ENCODE results near the gene BTBD6.

Gene BTBD6

DNA sequence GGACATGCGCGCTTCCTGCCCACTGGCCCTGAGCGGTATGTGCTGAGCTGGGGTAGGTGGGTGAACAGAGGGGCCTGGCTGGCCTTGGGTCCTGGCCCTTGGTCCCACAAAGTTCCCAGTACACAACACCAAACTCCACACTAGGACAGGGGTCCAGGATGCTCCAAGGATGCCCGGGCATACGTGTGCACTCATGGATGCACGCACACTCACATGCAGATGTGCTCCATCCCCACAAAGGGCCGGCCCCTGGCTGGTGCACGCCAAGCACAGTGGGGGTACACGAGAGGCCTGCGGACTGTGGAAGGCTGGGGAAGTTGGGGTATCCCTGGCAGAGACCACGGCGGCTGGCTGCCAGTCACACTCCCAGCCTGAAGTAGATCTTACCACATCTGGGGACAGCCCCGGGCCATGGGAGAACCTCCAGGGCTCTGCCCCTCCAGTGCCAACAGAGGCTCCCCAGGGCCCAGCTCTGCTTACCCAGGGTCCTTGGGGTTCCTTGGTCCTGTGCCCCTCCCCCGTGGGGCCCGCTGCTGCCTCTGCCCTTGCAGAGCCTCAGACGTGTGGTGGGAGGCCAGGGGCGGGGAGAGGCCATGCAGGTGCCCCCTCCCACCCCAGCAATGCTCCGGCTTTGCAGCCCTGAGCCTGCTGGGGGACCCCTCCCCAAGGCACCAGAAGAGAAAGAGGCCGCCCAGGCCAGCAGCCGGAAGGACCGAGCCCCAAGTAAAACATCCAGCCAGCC, 43.2 kb upstream of the BTBD6 start:
- H3K4me1 Mint-ChIP-seq = peaks cover 5% of the 10 kb centered on the region
- no peak overlapping the region for H3K27ac Mint-ChIP-seq
- no peaks in the 10 kb centered on the region for H3K27me3 Mint-ChIP-seq (ENCODE audit: low read depth, poor library complexity)
- DNase-seq = no peak
- no peaks in the 10 kb centered on the region for H3K36me3 Mint-ChIP-seq (ENCODE audit: low read depth)
- TF ChIP-seq, protein P1, sequence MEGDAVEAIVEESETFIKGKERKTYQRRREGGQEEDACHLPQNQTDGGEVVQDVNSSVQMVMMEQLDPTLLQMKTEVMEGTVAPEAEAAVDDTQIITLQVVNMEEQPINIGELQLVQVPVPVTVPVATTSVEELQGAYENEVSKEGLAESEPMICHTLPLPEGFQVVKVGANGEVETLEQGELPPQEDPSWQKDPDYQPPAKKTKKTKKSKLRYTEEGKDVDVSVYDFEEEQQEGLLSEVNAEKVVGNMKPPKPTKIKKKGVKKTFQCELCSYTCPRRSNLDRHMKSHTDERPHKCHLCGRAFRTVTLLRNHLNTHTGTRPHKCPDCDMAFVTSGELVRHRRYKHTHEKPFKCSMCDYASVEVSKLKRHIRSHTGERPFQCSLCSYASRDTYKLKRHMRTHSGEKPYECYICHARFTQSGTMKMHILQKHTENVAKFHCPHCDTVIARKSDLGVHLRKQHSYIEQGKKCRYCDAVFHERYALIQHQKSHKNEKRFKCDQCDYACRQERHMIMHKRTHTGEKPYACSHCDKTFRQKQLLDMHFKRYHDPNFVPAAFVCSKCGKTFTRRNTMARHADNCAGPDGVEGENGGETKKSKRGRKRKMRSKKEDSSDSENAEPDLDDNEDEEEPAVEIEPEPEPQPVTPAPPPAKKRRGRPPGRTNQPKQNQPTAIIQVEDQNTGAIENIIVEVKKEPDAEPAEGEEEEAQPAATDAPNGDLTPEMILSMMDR (IDR thresholded peaks at IDR 0.05) = no peak
- H3K4me3 Mint-ChIP-seq = no peak overlapping the region
- H3K9me3 Mint-ChIP-seq = no peaks in the 10 kb centered on the region

GRCh38 chr14:105205673-105206208, 42.6 kb upstream of the BTBD6 start:
- no peak for DNase-seq
- no peaks in the 10 kb centered on the region for H3K36me3 Mint-ChIP-seq (ENCODE audit: low read depth)
- no peaks in the 10 kb centered on the region for H3K27me3 Mint-ChIP-seq (ENCODE audit: low read depth, poor library complexity)
- H3K4me3 Mint-ChIP-seq = no peak overlapping the region
- H3K4me1 Mint-ChIP-seq = peaks cover 5% of the 10 kb centered on the region
- no peaks in the 10 kb centered on the region for H3K9me3 Mint-ChIP-seq
- no peak overlapping the region for H3K27ac Mint-ChIP-seq
- TF ChIP-seq, protein P1 (IDR thresholded peaks at IDR 0.05) = no peak

GRCh38 chr14:105206873-105207272, 41.5 kb upstream of the BTBD6 start:
- DNase-seq = no peak
- Mint-ChIP-seq H3K27me3 (ENCODE audit: low read depth, poor library complexity) (no peaks in the 10 kb centered on the region), H3K4me3 (no peak overlapping the region), H3K36me3 (ENCODE audit: low read depth) (no peaks in the 10 kb centered on the region), H3K9me3 (no peaks in the 10 kb centered on the region), H3K4me1 (peaks cover 2% of the 10 kb centered on the region), H3K27ac (no peak overlapping the region)
- TF ChIP-seq, protein P1 (IDR thresholded peaks at IDR 0.05) = no peak

DNA sequence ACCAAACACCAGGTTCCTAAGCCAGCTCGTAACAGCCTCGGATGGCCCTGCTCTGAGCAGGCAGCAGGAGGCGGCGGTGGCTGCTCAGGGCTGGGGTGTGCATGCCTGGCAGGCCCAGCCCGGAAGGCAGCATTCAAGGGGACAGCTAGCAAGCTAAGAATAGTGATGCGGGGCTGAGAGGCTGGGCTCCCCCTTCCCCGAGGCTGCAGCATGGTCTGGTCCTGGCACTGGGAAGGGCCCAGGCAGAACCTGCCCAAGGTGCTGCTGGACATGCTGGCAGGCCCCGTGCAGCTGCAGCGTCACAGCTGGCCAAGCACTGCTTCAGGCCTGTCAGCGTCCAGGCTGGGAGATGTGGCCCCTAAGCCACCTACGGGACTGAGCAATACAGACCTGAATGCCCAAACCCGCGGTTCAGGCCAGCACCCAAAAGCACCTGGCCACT, 40.9 kb upstream of the BTBD6 start:
- TF ChIP-seq, protein P1 (IDR thresholded peaks at IDR 0.05) = no peak
- no peak for DNase-seq
- Mint-ChIP-seq H3K36me3 (ENCODE audit: low read depth) (no peaks in the 10 kb centered on the region), H3K27me3 (ENCODE audit: low read depth, poor library complexity) (no peaks in the 10 kb centered on the region), H3K9me3 (no peaks in the 10 kb centered on the region), H3K27ac (no peak overlapping the region), H3K4me3 (no peak overlapping the region), H3K4me1 (no peaks in the 10 kb centered on the region)

DNA sequence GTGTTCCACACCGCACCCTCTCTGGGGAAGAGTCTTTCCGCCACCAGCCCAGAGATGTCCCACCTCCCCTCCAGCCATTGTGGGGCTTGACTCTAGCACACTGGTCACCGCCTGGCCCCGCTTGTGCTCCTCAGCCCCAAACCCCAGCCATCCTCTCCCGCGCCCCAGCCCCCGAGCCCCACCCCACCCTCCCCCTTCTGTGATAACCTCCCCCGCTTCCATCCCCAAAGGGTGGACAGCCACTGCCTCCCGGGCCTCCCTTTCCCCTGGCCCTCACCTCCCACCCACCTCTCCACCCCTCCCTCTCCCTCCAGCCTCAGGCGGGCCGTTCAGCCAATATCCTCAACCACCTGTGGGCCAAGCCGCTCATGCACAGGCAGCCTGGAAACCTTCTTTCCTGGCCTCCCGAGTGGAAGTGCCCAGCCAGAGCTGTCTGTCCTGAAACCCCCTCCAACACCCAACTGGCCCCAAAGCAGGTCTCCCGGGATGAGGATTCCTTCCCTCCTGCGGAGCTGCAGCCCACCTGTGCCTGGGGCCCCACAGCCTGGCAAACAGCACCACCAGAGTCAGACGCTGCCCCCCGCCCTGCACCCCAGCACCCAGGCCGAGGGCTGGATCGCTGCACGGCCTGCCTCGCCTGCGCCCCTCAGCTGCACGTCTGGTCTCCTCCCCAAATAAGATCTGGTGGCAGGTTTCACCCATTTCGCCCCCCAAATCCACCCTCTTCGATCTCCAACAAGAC, 40.2 kb upstream of the BTBD6 start:
- no peaks in the 10 kb centered on the region for H3K27me3 Mint-ChIP-seq (ENCODE audit: low read depth, poor library complexity)
- no peaks in the 10 kb centered on the region for H3K9me3 Mint-ChIP-seq
- no peaks in the 10 kb centered on the region for H3K4me1 Mint-ChIP-seq
- H3K36me3 Mint-ChIP-seq (ENCODE audit: low read depth) = no peaks in the 10 kb centered on the region
- DNase-seq = no peak
- no peak overlapping the region for H3K4me3 Mint-ChIP-seq
- no peak overlapping the region for H3K27ac Mint-ChIP-seq
- TF ChIP-seq, protein P1 (IDR thresholded peaks at IDR 0.05) = no peak
